GM21576 (cell line): ENCODE measurements around the gene RLN2.

Experiments used
- ATAC-seq: cut with Tn5 transposase; IDR thresholded peaks from one replicate; pipeline ENCODE4 v1.9.1; 2021; ENCODE audit warnings: mild to moderate bottlenecking, moderate library complexity; ENCODE audit not compliant: unreplicated experiment

RLN2 gene

GRCh38 chr9:5274770-5275169, 29.7 kb downstream of the RLN2 start:
- ATAC-seq, result no peak

DNA sequence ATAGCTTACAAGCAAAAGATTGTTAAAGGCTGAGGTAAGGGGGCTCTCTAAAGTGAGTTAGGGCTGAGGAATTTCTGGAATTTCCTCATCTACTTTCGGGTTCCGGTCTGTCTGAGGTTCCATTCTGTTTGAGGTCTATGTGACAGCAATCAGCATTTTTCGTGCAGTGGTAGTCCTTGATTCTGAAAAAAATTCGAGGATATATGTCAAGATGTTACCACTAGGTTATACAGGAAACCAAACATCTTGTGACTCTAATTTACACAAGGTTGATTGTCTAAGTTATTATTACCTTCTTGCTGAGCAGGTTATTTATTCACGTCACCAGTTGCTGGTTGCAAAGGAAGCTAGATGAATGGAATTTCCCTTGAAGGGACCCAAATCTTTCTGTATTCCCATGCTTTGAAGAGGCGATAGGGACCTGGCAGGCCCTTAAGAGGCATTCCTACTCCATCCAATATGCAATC, 35.2 kb downstream of the RLN2 start:
- no peak for ATAC-seq

GRCh38 chr9:5265939-5266338, 38.6 kb downstream of the RLN2 start:
- ATAC-seq, result no peak

DNA sequence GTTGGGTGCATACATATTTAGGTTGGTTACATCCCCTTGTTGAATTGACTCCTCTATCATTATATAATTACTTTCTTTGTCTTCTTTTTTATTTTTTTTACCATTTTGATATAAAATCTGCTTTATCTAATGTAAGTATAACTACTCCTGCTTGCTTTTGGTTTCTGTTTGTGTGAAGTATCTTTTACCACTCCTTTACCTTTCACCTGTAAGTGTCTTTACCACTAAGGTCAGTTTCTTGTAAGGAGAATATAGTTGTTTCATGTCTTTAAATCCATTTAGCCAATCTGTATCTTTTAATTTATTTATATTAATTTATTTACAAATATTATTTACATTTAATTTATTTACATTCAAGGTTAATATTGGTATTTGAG, 40.3 kb downstream of the RLN2 start:
- no peak for ATAC-seq

GRCh38 chr9:5263351-5264218, 40.9 kb downstream of the RLN2 start:
- ATAC-seq, result peak; percentile 44
